ENCODE results near the gene CBX8. TPM values are rescaled to one million over a fixed set of nuclear protein-coding genes. Genes with fewer than 3 reads are reported as not detected.
"Not testable (repeated sequence)": the region's sequence is repeated elsewhere in the genome, so short reads cannot be mapped to it uniquely, and the experiment has no call there.

CBX8 gene
- total RNA-seq, 1 donor from 2014 or later: 6.3 TPM

DNA sequence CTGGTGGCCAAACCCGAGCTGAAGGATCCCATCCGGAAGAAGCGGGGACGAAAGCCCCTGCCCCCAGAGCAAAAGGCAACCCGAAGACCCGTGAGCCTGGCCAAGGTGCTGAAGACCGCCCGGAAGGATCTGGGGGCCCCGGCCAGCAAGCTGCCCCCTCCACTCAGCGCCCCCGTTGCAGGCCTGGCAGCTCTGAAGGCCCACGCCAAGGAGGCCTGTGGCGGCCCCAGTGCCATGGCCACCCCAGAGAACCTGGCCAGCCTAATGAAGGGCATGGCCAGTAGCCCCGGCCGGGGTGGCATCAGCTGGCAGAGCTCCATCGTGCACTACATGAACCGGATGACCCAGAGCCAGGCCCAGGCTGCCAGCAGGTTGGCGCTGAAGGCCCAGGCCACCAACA, 13.0 kb downstream of the CBX8 start:
- intact Hi-C loops (cut with micrococcal nuclease): no loop called here

DNA sequence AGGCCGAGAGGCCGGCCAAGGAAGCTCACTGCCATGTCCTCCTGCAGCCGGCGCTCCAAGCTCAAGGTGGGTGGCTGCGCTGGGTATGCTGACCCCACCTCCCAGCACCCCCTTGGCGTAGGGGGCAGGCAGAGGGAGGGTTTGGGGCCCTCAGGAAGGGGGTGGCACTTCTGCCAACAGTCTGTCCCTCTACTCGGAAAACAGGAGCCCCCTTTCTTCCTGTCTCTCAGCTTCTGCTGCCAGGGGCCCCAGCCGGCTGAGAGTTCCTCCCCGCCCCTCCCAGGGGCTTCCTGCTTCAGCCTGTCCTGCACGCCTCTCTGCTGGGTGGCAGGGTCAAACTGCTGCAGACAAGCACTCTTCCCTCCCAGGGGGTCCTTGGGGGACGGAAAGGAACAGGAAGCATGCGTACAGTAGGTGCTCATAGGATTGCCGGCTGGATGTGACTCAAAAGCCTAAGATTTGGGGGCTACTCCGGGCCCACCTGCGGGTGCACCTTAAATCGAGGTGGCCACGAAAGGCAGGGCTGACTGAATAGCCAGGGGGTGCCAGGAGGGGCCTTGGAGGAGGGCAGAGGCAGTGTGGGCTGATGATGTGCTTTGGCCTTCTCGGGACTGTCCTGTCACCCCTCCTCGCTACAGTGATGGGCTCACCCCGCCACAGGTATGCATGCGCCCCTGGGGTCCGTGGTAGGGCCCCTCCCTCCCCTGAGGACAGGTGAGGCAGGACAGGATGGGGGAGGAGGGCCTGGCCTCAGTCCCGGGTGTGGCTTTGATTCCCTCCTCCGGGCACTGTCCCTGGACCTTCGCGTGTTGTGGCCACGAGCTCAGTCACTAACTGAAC, 14.9 kb downstream of the CBX8 start:
- intact Hi-C loops (cut with micrococcal nuclease): no loop called here

DNA sequence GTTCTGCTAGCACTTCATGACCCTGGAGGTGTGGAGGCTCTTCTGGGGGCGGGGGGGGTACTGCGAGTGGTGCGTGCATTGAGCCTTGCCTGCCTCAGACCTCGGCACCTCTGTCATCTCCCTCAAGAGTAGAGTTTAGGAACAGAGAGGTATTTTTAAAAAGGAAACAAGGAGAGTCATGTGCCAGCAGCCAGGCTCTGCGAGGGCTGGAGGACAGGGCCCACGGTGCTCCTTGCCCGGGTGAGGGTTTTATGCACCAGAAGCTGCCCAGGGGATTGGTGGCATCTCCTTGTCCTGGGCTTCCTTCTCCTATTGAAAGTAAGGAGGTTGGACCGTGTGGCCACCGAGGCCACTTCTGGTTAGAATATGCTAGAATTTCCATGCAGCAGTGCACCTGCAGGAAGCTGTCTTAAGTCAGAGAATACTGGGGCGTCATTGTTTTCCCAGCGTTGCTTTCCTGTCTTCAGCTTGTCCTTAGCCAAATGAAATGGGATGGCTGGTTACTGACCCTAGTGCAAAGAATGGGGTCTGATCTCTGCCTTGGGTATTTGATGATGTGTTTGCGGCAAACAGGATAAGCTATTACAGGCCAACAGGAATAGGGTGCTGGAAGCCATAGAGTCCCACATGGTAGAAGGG, 15.7 kb downstream of the CBX8 start:
- intact Hi-C loops (cut with micrococcal nuclease): no loop called here

DNA sequence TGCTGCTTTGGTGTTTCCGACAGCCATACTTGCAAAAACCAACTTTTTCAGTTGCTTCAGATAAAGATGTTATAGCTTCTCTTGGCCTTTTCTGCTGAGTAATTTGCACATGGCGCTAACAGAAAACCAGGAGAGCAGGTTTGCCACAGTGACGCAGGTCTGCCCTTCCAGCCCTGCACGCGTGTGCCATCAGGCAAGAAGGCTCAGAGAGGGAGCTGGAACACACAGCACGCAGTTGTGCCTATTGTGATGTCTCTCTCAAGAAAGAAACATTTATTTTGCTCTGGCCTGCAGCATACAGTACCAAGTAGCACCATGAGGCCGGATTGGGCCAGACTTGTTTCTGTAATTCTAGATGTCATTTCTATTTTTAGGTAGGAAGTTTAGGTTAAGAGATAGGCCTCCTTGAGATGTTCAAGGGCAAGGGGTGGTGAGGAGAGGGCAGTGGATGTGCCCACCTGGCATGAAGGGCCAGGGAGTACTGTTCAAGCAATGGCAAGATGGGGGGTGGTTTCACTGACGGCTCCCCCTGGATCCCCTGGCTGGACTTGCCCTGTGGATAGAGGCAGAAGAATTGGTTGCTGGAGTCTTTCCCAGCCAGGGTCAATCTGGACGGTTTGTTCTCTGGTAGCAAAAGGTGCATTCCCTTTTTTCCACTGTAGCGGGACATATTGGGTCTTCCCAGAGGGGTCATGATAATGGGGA, 17.1 kb downstream of the CBX8 start:
- intact Hi-C loops (cut with micrococcal nuclease): loop anchor here (2.0 kb wide), 1 partner anchor 17 kb away; the partner anchor contains the start of gene CBX8

DNA sequence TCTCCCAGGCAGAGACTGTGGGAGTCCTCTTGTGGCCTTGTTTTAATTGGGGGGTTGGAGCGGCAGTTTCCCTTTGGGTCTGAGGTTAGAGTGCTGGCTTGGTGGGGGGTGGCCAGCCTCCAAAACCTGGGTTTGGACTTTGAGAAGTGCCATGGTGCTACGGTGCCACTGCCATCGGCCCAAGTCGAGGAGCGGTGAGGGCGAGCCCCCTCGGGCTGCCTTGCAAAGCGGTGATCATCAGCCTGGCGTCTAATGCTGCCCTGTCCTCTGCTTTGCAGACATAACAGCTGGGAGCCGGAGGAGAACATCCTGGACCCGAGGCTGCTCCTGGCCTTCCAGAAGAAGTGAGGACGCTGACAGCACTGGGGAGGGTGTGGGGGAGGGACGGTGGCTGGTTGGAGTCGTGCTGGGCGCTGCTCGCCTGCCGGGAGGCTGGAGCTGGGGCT, 17.8 kb downstream of the CBX8 start:
- intact Hi-C loops (cut with micrococcal nuclease): loop anchor here (2.0 kb wide), 1 partner anchor 18 kb away; the partner anchor contains the start of gene CBX8

DNA sequence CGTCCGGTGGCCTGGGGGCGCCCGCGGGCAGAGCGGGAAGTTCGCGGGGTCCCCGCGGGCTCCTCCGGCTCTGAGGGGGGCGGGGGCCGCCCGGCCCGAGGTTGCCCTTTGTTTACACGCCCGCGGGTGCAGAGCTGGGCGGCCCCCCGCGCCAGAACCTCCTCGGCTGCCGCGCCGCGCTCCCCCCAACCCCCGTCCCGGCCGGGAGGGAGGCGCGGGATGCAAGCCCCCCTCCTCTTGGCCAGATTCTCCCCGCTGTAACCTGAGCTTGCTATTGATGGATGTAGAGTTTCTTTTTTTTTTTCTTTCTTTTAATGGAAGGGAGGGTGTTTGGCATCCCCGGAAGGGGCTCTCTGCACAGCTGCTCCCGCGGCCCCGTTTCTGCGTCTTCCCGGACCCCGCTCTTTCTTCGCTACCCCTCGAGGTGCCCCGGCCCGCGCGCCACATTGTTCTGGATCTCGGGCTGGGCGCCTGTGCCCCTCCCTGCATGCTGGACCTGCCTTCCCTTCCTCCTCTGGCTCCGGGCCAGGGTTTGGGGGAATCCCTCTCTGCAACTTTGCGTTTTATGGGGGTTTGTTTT, 18.3 kb downstream of the CBX8 start:
- intact Hi-C loops (cut with micrococcal nuclease): loop anchor here (2.0 kb wide), 1 partner anchor 18 kb away; the partner anchor contains the start of gene CBX8

DNA sequence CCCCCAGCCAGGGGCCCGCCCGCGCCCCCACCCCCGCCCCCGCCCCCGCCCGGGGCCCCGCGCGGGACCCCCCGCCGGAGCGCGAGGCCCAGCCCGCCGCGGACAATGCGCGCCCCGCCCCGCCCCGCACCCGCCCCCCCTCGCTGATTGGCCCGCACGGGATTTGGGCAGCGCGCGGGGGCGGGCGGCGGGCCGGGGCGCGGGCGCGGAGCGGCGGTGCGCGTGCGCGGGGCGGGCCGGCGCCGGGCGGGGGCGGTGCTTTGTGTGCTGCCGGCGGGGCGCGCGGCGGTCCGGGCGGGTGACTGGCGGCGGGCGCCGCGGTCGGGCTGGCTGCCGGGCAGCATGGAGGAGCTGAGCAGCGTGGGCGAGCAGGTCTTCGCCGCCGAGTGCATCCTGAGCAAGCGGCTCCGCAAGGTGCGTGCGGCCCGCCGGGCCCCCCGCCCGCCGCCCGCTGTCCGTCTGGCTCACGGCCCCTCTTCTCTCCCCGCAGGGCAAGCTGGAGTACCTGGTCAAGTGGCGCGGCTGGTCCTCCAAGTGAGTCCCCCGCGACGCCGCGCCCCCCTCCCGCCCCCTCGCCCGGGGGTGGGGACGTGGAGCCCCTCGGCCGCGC, 18.9 kb downstream of the CBX8 start, which contains the start of gene CBX2:
Gene CBX2 (plus strand): TSS at position 255 of the 610 bp plus-strand sequence. CDS start 88 bp downstream, at position 343.
- intact Hi-C loops (cut with micrococcal nuclease): loop anchor here (1.0 to 2.0 kb wide), 2 partner anchors 19 to 32 kb away; partner anchors contain the start of gene CBX8

DNA sequence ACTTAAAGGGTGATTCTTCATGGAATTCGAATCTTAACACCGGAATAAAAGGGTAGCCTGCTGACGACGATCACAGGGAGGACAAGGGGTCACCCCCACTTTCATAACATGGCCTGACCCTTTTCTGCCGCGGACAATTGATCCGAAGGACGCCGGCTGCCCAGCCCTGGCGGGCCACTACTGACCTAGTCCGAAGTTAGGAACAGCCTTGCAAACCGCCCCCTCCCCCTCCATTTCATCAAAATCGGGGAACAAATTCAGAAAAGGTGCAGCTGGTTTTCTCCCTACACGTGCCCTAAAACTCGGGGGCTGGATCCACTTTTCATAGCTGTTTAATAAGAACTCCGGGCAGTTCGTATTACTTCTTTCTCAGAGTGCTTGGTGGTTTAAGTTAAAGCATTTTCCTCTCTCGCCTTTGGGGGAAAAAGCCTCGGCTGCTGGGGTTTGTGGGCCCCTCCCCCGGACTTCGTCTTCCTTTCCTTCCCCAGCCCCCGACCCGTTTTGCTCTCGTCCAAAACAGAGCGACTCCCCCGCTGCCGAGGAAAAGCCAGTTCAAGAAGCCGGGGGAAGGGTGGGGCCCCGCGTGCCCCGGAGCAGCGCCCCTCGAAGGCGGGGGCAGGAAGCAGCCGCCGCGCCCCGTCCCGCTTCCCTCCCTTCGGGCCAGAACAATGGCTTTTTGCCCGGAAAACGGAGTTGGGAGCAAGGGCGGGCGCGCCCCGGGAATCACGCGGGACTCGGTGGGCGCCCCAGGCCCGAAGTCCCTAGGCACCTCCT, 19.6 kb downstream of the CBX8 start:
- intact Hi-C loops (cut with micrococcal nuclease): loop anchor here (1.0 kb wide), 1 partner anchor 31 kb away; no protein-coding TSS in a partner anchor

DNA sequence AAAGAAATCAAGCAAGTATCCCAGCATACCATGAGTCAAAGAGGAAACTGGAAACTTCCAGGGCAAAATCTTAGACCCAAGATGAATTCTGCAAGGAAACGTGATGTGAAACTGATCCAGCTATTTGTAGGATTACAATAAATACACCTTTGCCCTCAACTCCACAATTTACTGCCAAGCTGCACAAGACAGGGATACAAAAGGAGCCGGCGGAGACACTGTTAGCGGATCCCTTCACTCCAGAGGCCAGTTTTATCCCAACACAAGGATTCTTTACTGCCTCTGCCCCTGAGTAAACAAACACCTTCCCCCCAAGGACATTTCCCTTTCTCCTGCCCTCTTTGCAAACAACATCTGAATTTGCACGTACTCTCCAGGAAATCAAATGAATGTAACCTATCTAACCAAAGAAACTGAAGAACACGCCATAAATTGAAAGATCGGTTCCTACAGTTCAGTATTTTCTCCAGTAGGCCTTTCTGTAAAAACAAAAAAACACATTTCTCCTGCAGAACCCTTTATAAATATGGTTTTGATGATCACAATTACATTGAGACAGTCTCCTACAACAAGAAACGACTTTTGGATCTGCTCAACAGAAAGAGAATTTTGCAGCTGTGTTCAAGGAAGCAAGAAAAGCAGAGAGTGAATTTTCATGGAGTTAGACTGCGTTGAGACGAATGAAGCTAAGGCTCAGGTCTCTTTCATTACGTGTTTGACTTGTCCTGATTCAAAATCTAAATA, 20.3 kb downstream of the CBX8 start:
- intact Hi-C loops (cut with micrococcal nuclease): loop anchor here (1.0 kb wide), 1 partner anchor 30 kb away; no protein-coding TSS in a partner anchor

DNA sequence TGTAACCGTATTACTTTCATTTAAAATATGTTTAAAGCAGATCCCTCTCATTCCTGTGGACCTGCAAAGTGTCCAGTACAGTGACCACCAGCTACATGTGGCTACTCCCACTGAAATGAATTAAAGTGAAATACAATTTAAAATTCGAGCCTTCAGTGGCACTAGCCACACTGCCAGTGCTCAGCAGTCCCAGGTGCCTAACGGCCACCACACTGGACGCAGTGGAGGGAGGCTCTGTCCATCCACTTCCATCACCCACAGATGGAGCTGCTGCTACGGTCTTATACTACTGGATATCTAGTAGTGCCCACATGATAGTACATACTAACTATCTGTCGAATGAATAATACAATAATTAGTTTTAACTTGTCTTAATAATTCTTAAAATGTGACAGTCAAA, 21.2 kb downstream of the CBX8 start:
- intact Hi-C loops (cut with micrococcal nuclease): no loop called here

DNA sequence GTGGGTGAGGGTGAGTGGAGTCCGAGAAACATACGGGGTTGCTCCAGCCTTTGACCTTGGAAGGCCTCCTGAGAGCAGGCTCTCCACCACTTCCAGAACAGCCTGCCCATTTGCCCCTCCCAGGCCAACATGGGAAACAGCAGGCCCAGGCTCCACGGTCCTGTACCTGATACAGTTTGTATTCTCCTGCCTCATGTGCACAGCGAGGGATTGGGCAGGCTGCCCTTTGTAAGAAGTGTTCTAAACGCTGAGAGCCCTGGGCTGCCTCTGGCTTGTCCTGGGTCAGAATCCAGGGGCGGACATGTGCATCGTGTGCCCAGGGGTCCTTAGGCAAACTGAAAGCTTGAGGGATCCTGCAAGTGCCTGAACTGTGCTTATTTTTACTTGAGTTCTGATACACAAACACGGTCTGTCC, 22.3 kb downstream of the CBX8 start:
- intact Hi-C loops (cut with micrococcal nuclease): no loop called here

DNA sequence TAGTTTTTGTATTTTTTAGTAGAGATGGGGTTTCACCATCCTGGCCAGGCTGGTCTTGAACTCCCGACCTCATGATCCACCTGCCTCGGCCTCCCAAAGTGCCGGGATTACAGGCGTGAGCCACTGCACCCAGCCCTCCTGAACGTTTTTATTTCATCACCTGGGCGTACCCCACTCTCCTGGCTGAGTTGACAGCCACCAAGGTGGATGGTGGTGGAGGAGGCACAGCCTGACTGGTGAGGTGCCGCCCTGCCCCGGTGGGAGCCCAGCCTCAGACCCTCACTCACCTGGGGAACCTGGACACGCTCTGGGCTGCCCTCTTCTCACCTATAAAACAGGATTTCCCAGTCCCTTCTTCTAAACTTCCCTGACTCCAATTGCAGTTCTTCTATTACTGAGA, 24.2 kb downstream of the CBX8 start:
- intact Hi-C loops (cut with micrococcal nuclease): not testable (repeated sequence)

DNA sequence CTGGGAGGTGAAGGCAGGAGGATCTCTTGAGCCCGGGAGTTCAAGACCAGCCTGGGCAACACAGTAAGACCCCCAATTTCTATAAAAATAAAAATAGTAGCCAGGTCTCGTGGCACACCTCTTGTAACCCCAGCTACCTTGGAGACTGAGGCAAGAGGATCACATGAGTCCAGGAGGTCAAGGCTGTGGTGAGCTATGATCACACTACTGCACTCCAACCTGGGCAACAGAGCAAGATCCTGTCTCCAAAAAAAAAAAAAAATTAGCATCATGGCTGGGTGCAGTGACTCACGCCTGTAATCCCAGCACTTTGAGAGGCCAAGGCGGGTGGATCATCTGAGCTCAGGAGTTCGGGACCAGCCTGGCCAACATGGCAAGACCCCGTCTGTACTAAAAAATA, 25.6 kb downstream of the CBX8 start:
- intact Hi-C loops (cut with micrococcal nuclease): no loop called here

DNA sequence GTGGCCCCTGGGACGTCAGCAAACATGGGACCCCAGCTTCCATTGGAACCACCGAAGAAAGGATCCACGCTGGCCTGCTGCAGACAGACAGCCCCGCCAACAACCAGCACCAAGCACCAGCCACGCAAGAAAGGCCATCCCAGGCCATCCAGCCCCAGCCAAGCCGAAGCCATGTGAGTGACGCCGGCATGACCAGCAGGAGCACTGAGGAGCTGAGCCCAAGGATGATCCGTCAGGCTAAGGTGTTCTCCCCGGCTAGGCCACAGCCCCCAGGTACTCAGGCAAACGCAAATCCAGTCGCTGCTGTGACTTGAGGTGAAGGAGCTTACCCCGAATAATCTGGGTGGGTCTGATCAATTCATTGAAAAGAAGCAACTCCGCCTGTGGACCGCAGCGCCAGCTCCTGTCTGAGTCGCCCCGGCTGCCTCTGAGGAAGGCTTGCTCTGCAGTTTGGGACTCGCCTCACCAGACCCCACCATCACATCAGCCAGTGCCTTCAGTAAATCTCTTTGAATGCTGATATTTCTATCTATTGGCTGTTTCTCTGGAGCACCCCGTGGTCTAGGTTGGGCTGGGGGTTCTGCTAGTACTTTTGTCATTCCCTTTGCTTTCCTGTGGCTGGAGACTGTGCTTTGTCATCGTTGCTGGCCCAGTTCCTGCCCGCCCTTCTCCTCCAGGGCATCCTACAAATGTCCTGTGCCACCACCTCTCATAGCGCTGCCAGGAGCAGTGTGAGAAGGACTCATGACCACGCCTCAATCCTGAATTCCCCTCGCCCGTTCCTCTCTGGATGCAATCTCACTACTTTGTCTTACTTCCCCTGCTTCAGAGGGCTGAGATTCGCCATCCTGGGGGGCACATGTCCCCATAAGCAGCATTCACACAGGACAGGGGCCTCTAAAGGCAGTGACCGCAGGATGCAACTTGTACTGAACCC, 27.0 kb downstream of the CBX8 start:
- intact Hi-C loops (cut with micrococcal nuclease): no loop called here

DNA sequence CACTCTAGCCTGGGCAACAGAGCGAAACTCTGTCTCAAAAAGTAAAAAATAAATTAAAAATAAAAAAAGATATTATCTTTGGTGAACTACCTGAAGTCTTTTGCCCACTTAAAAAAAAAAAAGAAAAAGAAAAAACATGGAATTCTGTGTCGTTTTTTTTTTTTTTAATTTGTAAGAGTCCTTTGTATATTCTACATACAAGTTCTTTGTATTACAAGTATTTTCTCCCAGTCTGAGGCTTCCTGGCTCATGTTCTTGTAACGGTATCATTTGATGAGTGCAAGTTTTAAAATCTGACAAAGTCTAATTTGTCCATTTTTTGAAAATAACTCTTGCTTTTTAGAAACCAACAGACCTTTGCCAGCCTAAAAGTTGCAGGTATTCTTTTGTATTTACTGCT, 31.2 kb downstream of the CBX8 start:
- intact Hi-C loops (cut with micrococcal nuclease): no loop called here

DNA sequence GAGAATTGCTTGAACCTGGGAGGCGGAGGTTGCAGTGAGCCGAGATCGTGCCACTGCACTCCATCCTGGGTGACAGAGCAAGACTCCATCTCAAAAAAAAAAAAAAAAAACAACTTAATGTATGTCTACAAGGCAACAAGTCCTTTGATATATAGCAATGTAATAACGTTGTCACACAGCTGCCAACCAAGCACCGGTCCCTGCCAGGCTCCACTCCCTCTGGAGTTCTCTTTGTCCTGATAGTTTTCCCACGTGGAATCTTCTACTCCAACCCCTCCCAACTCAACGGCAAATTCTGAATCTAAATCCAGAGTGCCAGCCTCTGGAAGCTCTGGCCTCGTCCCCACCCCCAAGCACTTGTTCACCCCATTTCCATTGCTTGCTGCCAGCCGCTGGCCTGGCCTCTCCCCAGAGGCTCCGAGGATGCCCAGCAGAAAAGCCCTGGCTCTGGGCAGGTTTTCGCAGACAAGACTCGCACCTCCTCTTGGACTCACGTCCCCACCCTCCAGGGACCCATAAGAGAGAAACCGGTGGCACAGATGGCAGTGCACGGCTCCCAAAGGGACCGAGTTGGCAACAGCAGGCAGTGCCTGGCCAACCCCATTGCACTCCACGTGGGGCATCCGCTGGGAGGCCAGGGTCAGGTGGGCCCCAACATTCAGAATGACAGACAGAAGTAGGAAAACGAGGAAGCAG, 34.8 kb downstream of the CBX8 start:
- intact Hi-C loops (cut with micrococcal nuclease): no loop called here

DNA sequence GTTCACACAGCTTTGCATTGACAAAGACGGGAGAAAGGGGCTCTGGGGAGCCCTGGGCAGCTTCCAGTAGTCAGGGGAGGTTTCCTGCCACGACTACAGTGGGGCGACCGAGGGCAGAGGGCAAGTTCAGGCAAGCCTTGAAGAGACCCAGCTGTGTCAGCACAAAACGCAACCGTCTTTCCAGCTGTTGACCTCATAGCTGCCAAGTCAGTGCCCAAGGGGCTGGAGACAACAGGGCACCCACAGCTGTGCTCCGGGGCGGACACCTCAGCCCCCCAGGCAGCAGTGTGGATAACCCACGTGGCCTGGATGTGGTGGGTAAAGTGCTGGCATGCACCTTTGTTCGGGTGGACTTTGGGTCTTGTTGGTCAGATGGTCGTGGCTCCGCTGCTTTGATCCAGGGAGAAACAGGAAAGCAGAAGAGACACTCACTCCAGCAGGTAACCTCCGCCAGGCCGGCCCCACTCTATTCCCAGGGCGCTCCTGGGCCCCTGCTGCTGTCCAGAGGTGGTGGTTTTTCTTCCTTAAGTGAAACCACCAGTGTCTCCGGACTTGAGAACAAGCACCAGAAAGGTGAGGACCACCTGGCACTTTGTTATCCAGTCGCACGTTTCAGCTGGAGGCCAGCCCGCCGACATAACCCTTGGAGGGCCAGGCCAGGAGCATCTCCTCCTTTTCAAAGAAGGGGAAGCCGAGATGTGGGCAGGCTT, 36.5 kb downstream of the CBX8 start:
- intact Hi-C loops (cut with micrococcal nuclease): no loop called here
